NOMO-1 (cell line): ENCODE data around the gene KCNAB3.

Source experiments
- DNase-seq, 2 experiments: peaks; one replicate each; lab custom pipeline; 2025; ENCODE audit not compliant: unreplicated experiment in 2 of 2; lab: John Stamatoyannopoulos, UW

KCNAB3 gene

GRCh38 chr17:7881276-7882054 lies 48.2 kb downstream of the KCNAB3 start:
- peak in 1 of 2 experiments; percentile 24 for DNase-seq

- peak in 1 of 2 experiments; percentile 59 for DNase-seq
Measured at GRCh38 chr17:7880076-7880868, 49.4 kb downstream of the KCNAB3 start.

GRCh38 chr17:7878234-7878633 lies 51.4 kb downstream of the KCNAB3 start:
- DNase-seq, result no peak

GRCh38 chr17:7875804-7876370 lies 53.8 kb downstream of the KCNAB3 start:
- DNase-seq, result peak in 1 of 2 experiments; percentile 37

- DNase-seq, result no peak
Measured at GRCh38 chr17:7873051-7873450, 56.6 kb downstream of the KCNAB3 start.
